Measurements from ENCODE around the gene CACNB2.

CACNB2 gene

GRCh38 chr10:18230794-18231193, 90.6 kb downstream of the CACNB2 start:
- no peak for DNase-seq (ENCODE audit: low spot score)

- DNase-seq (ENCODE audit: low spot score): no peak
Observed at GRCh38 chr10:18231480-18231879, 91.3 kb downstream of the CACNB2 start.

GRCh38 chr10:18233775-18234174, 93.6 kb downstream of the CACNB2 start:
- no peak for DNase-seq (ENCODE audit: low spot score)

- no peak for DNase-seq (ENCODE audit: low spot score)
Observed at GRCh38 chr10:18235477-18235876, 95.3 kb downstream of the CACNB2 start.

GRCh38 chr10:18236756-18237155, 96.5 kb downstream of the CACNB2 start:
- DNase-seq (ENCODE audit: low spot score): no peak

GRCh38 chr10:18238870-18239485, 98.8 kb downstream of the CACNB2 start:
- peak; percentile 53 for DNase-seq (ENCODE audit: low spot score)

- DNase-seq (ENCODE audit: low spot score): no peak
Observed at GRCh38 chr10:18240185-18240882, 100.1 kb downstream of the CACNB2 start.

- DNase-seq (ENCODE audit: low spot score): no peak
Observed at GRCh38 chr10:18246967-18247366, 106.7 kb downstream of the CACNB2 start.

GRCh38 chr10:18252086-18252485, 111.9 kb downstream of the CACNB2 start:
- DNase-seq (ENCODE audit: low spot score): no peak

- DNase-seq (ENCODE audit: low spot score): no peak
Observed at GRCh38 chr10:18254086-18254485, 113.9 kb downstream of the CACNB2 start.

- DNase-seq (ENCODE audit: low spot score): no peak
Observed at GRCh38 chr10:18254692-18255091, 114.5 kb downstream of the CACNB2 start.

GRCh38 chr10:18260310-18260922, 120.2 kb downstream of the CACNB2 start:
- DNase-seq (ENCODE audit: low spot score): no peak

- no peak for DNase-seq (ENCODE audit: low spot score)
Observed at GRCh38 chr10:18261063-18261610, 120.9 kb downstream of the CACNB2 start.

GRCh38 chr10:18261768-18262231, 121.6 kb downstream of the CACNB2 start:
- no peak for DNase-seq (ENCODE audit: low spot score)

- no peak for DNase-seq (ENCODE audit: low spot score)
Observed at GRCh38 chr10:18264466-18265050, 124.3 kb downstream of the CACNB2 start.

- no peak for DNase-seq (ENCODE audit: low spot score)
Observed at GRCh38 chr10:18268005-18268404, 127.8 kb downstream of the CACNB2 start.

- DNase-seq (ENCODE audit: low spot score): no peak
Observed at GRCh38 chr10:18271491-18271890, 131.3 kb downstream of the CACNB2 start.

GRCh38 chr10:18273039-18273438, 132.8 kb downstream of the CACNB2 start:
- DNase-seq (ENCODE audit: low spot score): no peak

GRCh38 chr10:18278181-18278580, 138.0 kb downstream of the CACNB2 start:
- no peak for DNase-seq (ENCODE audit: low spot score)

- DNase-seq (ENCODE audit: low spot score): no peak
Observed at GRCh38 chr10:18279173-18279572, 138.9 kb downstream of the CACNB2 start.

GRCh38 chr10:18282094-18282493, 141.9 kb downstream of the CACNB2 start:
- DNase-seq (ENCODE audit: low spot score): no peak

GRCh38 chr10:18290651-18291313, 150.6 kb downstream of the CACNB2 start:
- peak; percentile 75 for DNase-seq (ENCODE audit: low spot score)
